Gastroesophageal sphincter (tissue), 3 donors: ENCODE measurements around the gene USP12.

ENCODE experiments used
- CTCF ChIP-seq, 4 experiments: fragments of 200-600 bp in 2 of 4; fragments of 450-650 bp in 2 of 4; sonication (generic) in 1 of 4; IDR thresholded peaks; one replicate each; pipeline ENCODE4 v1.5.1; 2017 to 2019; ENCODE audit warnings: antibody characterized with exemption in 4 of 4, mild to moderate bottlenecking in 2 of 4, moderate library complexity in 2 of 4
- EP300 ChIP-seq: sonication (generic); formaldehyde crosslinking; IDR thresholded peaks from one replicate; pipeline ENCODE4 v1.6.1; 2017; ENCODE audit warnings: antibody characterized with exemption, mild to moderate bottlenecking
- POLR2A ChIP-seq, 2 donors: fragments of 450-650 bp; IDR thresholded peaks; one replicate each; pipeline ENCODE4 v1.6.1; 2017; ENCODE audit warnings: antibody characterized with exemption in 2 of 2, mild to moderate bottlenecking in 2 of 2, moderate library complexity in 1 of 2
- POLR2AphosphoS5 ChIP-seq: sonication (generic); formaldehyde crosslinking; IDR thresholded peaks from one replicate; pipeline ENCODE4 v1.6.1; 2017; ENCODE audit warnings: antibody characterized with exemption

GRCh38 chr13:27219611-27220010 is 48.0 kb upstream of the USP12 start:
- TF ChIP-seq CTCF (IDR thresholded peaks at IDR 0.05) (no peak), POLR2A (IDR thresholded peaks at IDR 0.05) (no peak), POLR2AphosphoS5 (no peak), EP300 (no peak)
